Measurements from ENCODE around the gene KCTD7.

GRCh38 chr7:66681491-66682349 is 53.0 kb downstream of the KCTD7 start:
- TF ChIP-seq CTCF (IDR thresholded peaks at IDR 0.05) = no peak
- peak; percentile 92 to 95 for TF ChIP-seq POLR2A (IDR thresholded peaks at IDR 0.05)
- no peak for TF ChIP-seq EP300 (IDR thresholded peaks at IDR 0.05)

Measured in gastroesophageal sphincter (tissue), 3 donors.